ENCODE data around the gene B4GALT2. TPM values are rescaled to one million over a fixed set of nuclear protein-coding genes. Genes with fewer than 3 reads are reported as not detected.

B4GALT2 gene
- total and polyA plus RNA-seq, 2 of the 4 experiments (the other 2 are of a cell fraction): 52.3 to 60.8 TPM

- no peak overlapping the region for H2AFZ ChIP-seq (replicated peaks; ENCODE audit: low read length, poor library complexity)
- peak overlapping the region; percentile 21; the same call in 1 of the 3 replicates for H2BK15ac ChIP-seq (ENCODE audit: low read depth, low read length)
- no peak overlapping the region for H4K8ac ChIP-seq (ENCODE audit: low read depth in 2 of 2, low read length in 2 of 2)
- 0 out of 2 replicates have a peak overlapping the region, but pooled peaks have one; percentile 8 for H3K4ac ChIP-seq (ENCODE audit: low read depth, low read length)
- peaks cover 10% of the 10 kb centered on the region for H3K4me1 ChIP-seq (ENCODE audit: control insufficient read depth, insufficient read depth, low read length)
- WGBS, 2 experiments (ENCODE audit: extremely low coverage in 2 of 2, insufficient read length in 1 of 2): 88% methylated on average over 4 of the region's 13 CpGs; no CpG with 5 or more reads in 1 of the 2 experiments
- no peak overlapping the region; the same call in 1 of the 2 replicates for H2BK120ac ChIP-seq (ENCODE audit: low read depth, low read length)
- H3K27me3 ChIP-seq (ENCODE audit: control insufficient read depth, insufficient read depth, low read length): no peaks in the 10 kb centered on the region
- H3K9ac ChIP-seq (ENCODE audit: low read depth, low read length): no peak overlapping the region
- CTCF ChIA-PET: interaction anchor here (5.6 kb wide), 1 partner anchor 165 kb away, joined by 149 read pairs; no protein-coding TSS in a partner anchor
- H3K79me1 ChIP-seq (ENCODE audit: low read depth in 1 of 2, low read length in 2 of 2): peaks cover 0 to 13% of the 10 kb centered on the region in 2 experiments; a peak in 1 of 4 replicates
- no peak overlapping the region for H3K4me3 ChIP-seq (ENCODE audit: insufficient read depth, low read depth, low read length)
- POLR2A ChIA-PET (ENCODE audit: unreplicated experiment): no interaction called here
- H3K27ac ChIP-seq (ENCODE audit: insufficient read depth, low read length): no peak overlapping the region
- no peak for ATAC-seq (ENCODE audit: low read depth)
- no peak overlapping the region for H2BK5ac ChIP-seq (ENCODE audit: low read depth, low read length, poor library complexity, severe bottlenecking)
- dilution Hi-C loops (cut with HindIII; ENCODE audit: low sequenced_read_pairs, unreplicated experiment): no loop called here
- peak overlapping the region; percentile 4 for H2AK9ac ChIP-seq (replicated peaks; ENCODE audit: low read depth, low read length, poor library complexity)
- DNase-seq: no peak
- H4K20me1 ChIP-seq (ENCODE audit: insufficient read depth, low read length): peaks cover 3% of the 10 kb centered on the region; the same call in 1 of the 2 replicates
- no peak overlapping the region for H3K23ac ChIP-seq (ENCODE audit: low read depth, low read length)
- intact Hi-C loops (cut with micrococcal nuclease): loop anchor here (5.0 kb wide), 1 partner anchor 80 kb away; no protein-coding TSS in a partner anchor
- no peak overlapping the region for H3K18ac ChIP-seq (ENCODE audit: low read depth, low read length)
- H2AK5ac ChIP-seq (ENCODE audit: low read depth, low read length): peak overlapping the region; percentile 20; the same call in 1 of the 2 replicates
- no TSS peak for BruUV-seq (replicated peaks)
- no peak overlapping the region; the same call in 1 of the 2 replicates for H4K91ac ChIP-seq (ENCODE audit: insufficient read depth, low read depth, low read length)
- H3K9me1 ChIP-seq (ENCODE audit: insufficient read depth, low read length): peaks cover 6% of the 10 kb centered on the region
- no peak overlapping the region for H3K4me2 ChIP-seq (ENCODE audit: low read depth, low read length)
- no peak overlapping the region for H3K14ac ChIP-seq (replicated peaks; ENCODE audit: low read depth, low read length)
- no peak overlapping the region for H4K5ac ChIP-seq (ENCODE audit: low read depth, low read length)
- H3K36me3 ChIP-seq (ENCODE audit: control insufficient read depth, insufficient read depth, low read length): peaks cover 6% of the 10 kb centered on the region; the same call in 1 of the 2 replicates
- H2BK20ac ChIP-seq (ENCODE audit: low read depth, low read length): no peak overlapping the region
- no peak overlapping the region for H3K56ac ChIP-seq (ENCODE audit: extremely low read depth, insufficient read depth, low read length)
- peaks cover 5% of the 10 kb centered on the region for H3K9me3 ChIP-seq (ENCODE audit: control insufficient read depth, insufficient read depth, low read length)
- in situ Hi-C loops (cut with MboI; ENCODE audit: low sequenced_read_pairs): loop anchor here (5.0 kb wide), 1 partner anchor 160 kb away; no protein-coding TSS in a partner anchor
- TF ChIP-seq RCOR1 (IDR thresholded peaks at IDR 0.05; ENCODE audit: insufficient replicate concordance, low read length) (no peak), RAD21 (IDR thresholded peaks at IDR 0.05; ENCODE audit: low read length) (no peak), CTCF (conservative IDR thresholded peaks at IDR 0.05; ENCODE audit: low read depth, low read length) (no peak), FOS (IDR thresholded peaks at IDR 0.05; ENCODE audit: low read depth, low read length) (no peak), SMC3 (IDR thresholded peaks at IDR 0.05; ENCODE audit: low read depth, low read length) (no peak), RFX5 (IDR thresholded peaks at IDR 0.05; ENCODE audit: low read depth, low read length) (no peak), CEBPB (IDR thresholded peaks at IDR 0.05; ENCODE audit: low read depth, low read length) (no peak), MAZ (IDR thresholded peaks at IDR 0.05; ENCODE audit: borderline replicate concordance, low read depth, low read length) (no peak), CHD1 (IDR thresholded peaks at IDR 0.05; ENCODE audit: low read depth, low read length) (no peak), BHLHE40 (IDR thresholded peaks at IDR 0.05; ENCODE audit: low read depth, low read length) (no peak), POLR2A (IDR thresholded peaks at IDR 0.05; ENCODE audit: low read depth, low read length) (no peak), MAFK (IDR thresholded peaks at IDR 0.05; ENCODE audit: low read depth, low read length) (no peak), NFE2L2 (IDR thresholded peaks at IDR 0.05; ENCODE audit: low read depth, low read length) (no peak)
- TF ChIP-seq, protein P1, sequence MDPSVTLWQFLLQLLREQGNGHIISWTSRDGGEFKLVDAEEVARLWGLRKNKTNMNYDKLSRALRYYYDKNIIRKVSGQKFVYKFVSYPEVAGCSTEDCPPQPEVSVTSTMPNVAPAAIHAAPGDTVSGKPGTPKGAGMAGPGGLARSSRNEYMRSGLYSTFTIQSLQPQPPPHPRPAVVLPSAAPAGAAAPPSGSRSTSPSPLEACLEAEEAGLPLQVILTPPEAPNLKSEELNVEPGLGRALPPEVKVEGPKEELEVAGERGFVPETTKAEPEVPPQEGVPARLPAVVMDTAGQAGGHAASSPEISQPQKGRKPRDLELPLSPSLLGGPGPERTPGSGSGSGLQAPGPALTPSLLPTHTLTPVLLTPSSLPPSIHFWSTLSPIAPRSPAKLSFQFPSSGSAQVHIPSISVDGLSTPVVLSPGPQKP (IDR thresholded peaks at IDR 0.05; ENCODE audit: borderline replicate concordance, low read depth, low read length): no peak
Observed at GRCh38 chr1:43931711-43932660, 47.0 kb upstream of the B4GALT2 start.

Measured in IMR-90 (cell line).